ENCODE results near the gene TSPYL2.

Gene TSPYL2

GRCh38 chrX:53065104-53065503, 17.1 kb upstream of the TSPYL2 start:
- H3K9me3 ChIP-seq (ENCODE audit: control insufficient read depth, low read length), result no peaks in the 10 kb centered on the region
- H3K36me3 ChIP-seq (ENCODE audit: control insufficient read depth, insufficient read depth, low read length), result peaks cover 3% of the 10 kb centered on the region
- H3K27ac ChIP-seq (ENCODE audit: low read depth, low read length, severe bottlenecking), result no peak overlapping the region
- H3K4me3 ChIP-seq (ENCODE audit: extremely low read depth, insufficient read depth, low read length, poor library complexity, severe bottlenecking), result no peak overlapping the region
- peaks cover 5% of the 10 kb centered on the region for H3K4me1 ChIP-seq (ENCODE audit: control insufficient read depth, insufficient read depth, low read length, poor library complexity, severe bottlenecking)
- WGBS, 2 experiments (ENCODE audit: insufficient coverage in 2 of 2), result no CpG with 5 or more reads among the region's 1 CpG

GRCh38 chrX:53071064-53071463, 11.1 kb upstream of the TSPYL2 start:
- 94% methylated on average over 6 of the region's 10 CpGs; no CpG with 5 or more reads in 1 of the 2 experiments for WGBS, 2 experiments (ENCODE audit: insufficient coverage in 2 of 2)
- no peaks in the 10 kb centered on the region for H3K9me3 ChIP-seq (ENCODE audit: control insufficient read depth, low read length)
- H3K36me3 ChIP-seq (ENCODE audit: control insufficient read depth, insufficient read depth, low read length), result no peaks in the 10 kb centered on the region

GRCh38 chrX:53071604-53072417, 10.4 kb upstream of the TSPYL2 start:
- no peak overlapping the region for H3K27ac ChIP-seq (ENCODE audit: low read depth, low read length, severe bottlenecking)
- H3K36me3 ChIP-seq (ENCODE audit: control insufficient read depth, insufficient read depth, low read length), result no peaks in the 10 kb centered on the region
- no peak overlapping the region for H3K4me3 ChIP-seq (ENCODE audit: extremely low read depth, insufficient read depth, low read length, poor library complexity, severe bottlenecking)
- H3K9me3 ChIP-seq (ENCODE audit: control insufficient read depth, low read length), result no peaks in the 10 kb centered on the region
- 37 to 45% methylated on average over 2 to 13 of the region's 31 CpGs for WGBS, 2 experiments (ENCODE audit: insufficient coverage in 2 of 2)
- H3K4me1 ChIP-seq (ENCODE audit: control insufficient read depth, insufficient read depth, low read length, poor library complexity, severe bottlenecking), result peaks cover 2% of the 10 kb centered on the region

More at GRCh38 chrX:53071064-53071463, 11.1 kb upstream of the TSPYL2 start:
- Histone ChIP-seq H3K4me1 (ENCODE audit: control insufficient read depth, insufficient read depth, low read length, poor library complexity, severe bottlenecking) (peaks cover 2% of the 10 kb centered on the region), H3K4me3 (ENCODE audit: extremely low read depth, insufficient read depth, low read length, poor library complexity, severe bottlenecking) (no peak overlapping the region), H3K27ac (ENCODE audit: low read depth, low read length, severe bottlenecking) (no peak overlapping the region)

GRCh38 chrX:53072418-53073114, 9.6 kb upstream of the TSPYL2 start:
- Histone ChIP-seq H3K9me3 (ENCODE audit: control insufficient read depth, low read length) (no peaks in the 10 kb centered on the region), H3K4me1 (ENCODE audit: control insufficient read depth, insufficient read depth, low read length, poor library complexity, severe bottlenecking) (peaks cover 2% of the 10 kb centered on the region), H3K4me3 (ENCODE audit: extremely low read depth, insufficient read depth, low read length, poor library complexity, severe bottlenecking) (no peak overlapping the region), H3K27ac (ENCODE audit: low read depth, low read length, severe bottlenecking) (no peak overlapping the region), H3K36me3 (ENCODE audit: control insufficient read depth, insufficient read depth, low read length) (no peaks in the 10 kb centered on the region)
- whole genome bisulfite sequencing, 2 experiments (ENCODE audit: insufficient coverage in 2 of 2), result 87 to 97% methylated on average over 3 of the region's 9 CpGs

GRCh38 chrX:53073115-53073586, 9.0 kb upstream of the TSPYL2 start:
- Histone ChIP-seq H3K4me1 (ENCODE audit: control insufficient read depth, insufficient read depth, low read length, poor library complexity, severe bottlenecking) (peaks cover 2% of the 10 kb centered on the region), H3K27ac (ENCODE audit: low read depth, low read length, severe bottlenecking) (no peak overlapping the region), H3K36me3 (ENCODE audit: control insufficient read depth, insufficient read depth, low read length) (no peaks in the 10 kb centered on the region), H3K9me3 (ENCODE audit: control insufficient read depth, low read length) (no peaks in the 10 kb centered on the region), H3K4me3 (ENCODE audit: extremely low read depth, insufficient read depth, low read length, poor library complexity, severe bottlenecking) (no peak overlapping the region)
- 72 to 83% methylated on average over 3 of the region's 6 CpGs for WGBS, 2 experiments (ENCODE audit: insufficient coverage in 2 of 2)

- 75 to 91% methylated on average over 6 of the region's 7 CpGs for WGBS, 2 experiments (ENCODE audit: insufficient coverage in 2 of 2)
- no peaks in the 10 kb centered on the region for H3K36me3 ChIP-seq (ENCODE audit: control insufficient read depth, insufficient read depth, low read length)
These were observed 7.2 kb upstream of the TSPYL2 start for GRCh38 chrX:53075011-53075410.

GRCh38 chrX:53076671-53077070, 5.5 kb upstream of the TSPYL2 start:
- H3K9me3 ChIP-seq (ENCODE audit: control insufficient read depth, low read length), result no peaks in the 10 kb centered on the region
- H3K4me1 ChIP-seq (ENCODE audit: control insufficient read depth, insufficient read depth, low read length, poor library complexity, severe bottlenecking), result peaks cover 2% of the 10 kb centered on the region
- no peaks in the 10 kb centered on the region for H3K36me3 ChIP-seq (ENCODE audit: control insufficient read depth, insufficient read depth, low read length)
- no peak overlapping the region for H3K27ac ChIP-seq (ENCODE audit: low read depth, low read length, severe bottlenecking)
- no peak overlapping the region for H3K4me3 ChIP-seq (ENCODE audit: extremely low read depth, insufficient read depth, low read length, poor library complexity, severe bottlenecking)
- WGBS, 2 experiments (ENCODE audit: insufficient coverage in 2 of 2), result 99% methylated on average over 12 to 21 of the region's 21 CpGs

More at GRCh38 chrX:53075011-53075410, 7.2 kb upstream of the TSPYL2 start:
- Histone ChIP-seq H3K27ac (ENCODE audit: low read depth, low read length, severe bottlenecking) (no peak overlapping the region), H3K4me3 (ENCODE audit: extremely low read depth, insufficient read depth, low read length, poor library complexity, severe bottlenecking) (no peak overlapping the region), H3K4me1 (ENCODE audit: control insufficient read depth, insufficient read depth, low read length, poor library complexity, severe bottlenecking) (peaks cover 2% of the 10 kb centered on the region), H3K9me3 (ENCODE audit: control insufficient read depth, low read length) (no peaks in the 10 kb centered on the region)

- H3K27ac ChIP-seq (ENCODE audit: low read depth, low read length, severe bottlenecking), result no peak overlapping the region
- no peaks in the 10 kb centered on the region for H3K9me3 ChIP-seq (ENCODE audit: control insufficient read depth, low read length)
- H3K4me1 ChIP-seq (ENCODE audit: control insufficient read depth, insufficient read depth, low read length, poor library complexity, severe bottlenecking), result peaks cover 2% of the 10 kb centered on the region
- WGBS, 2 experiments (ENCODE audit: insufficient coverage in 2 of 2), result 95 to 100% methylated on average over 3 to 20 of the region's 27 CpGs
- H3K4me3 ChIP-seq (ENCODE audit: extremely low read depth, insufficient read depth, low read length, poor library complexity, severe bottlenecking), result no peak overlapping the region
- no peaks in the 10 kb centered on the region for H3K36me3 ChIP-seq (ENCODE audit: control insufficient read depth, insufficient read depth, low read length)
These were observed 4.7 kb upstream of the TSPYL2 start for GRCh38 chrX:53077207-53078197.

GRCh38 chrX:53078943-53079342, 3.2 kb upstream of the TSPYL2 start:
- no peak overlapping the region for H3K27ac ChIP-seq (ENCODE audit: low read depth, low read length, severe bottlenecking)
- peaks cover 5% of the 10 kb centered on the region for H3K4me1 ChIP-seq (ENCODE audit: control insufficient read depth, insufficient read depth, low read length, poor library complexity, severe bottlenecking)
- H3K4me3 ChIP-seq (ENCODE audit: extremely low read depth, insufficient read depth, low read length, poor library complexity, severe bottlenecking), result no peak overlapping the region
- no peaks in the 10 kb centered on the region for H3K36me3 ChIP-seq (ENCODE audit: control insufficient read depth, insufficient read depth, low read length)
- no peaks in the 10 kb centered on the region for H3K9me3 ChIP-seq (ENCODE audit: control insufficient read depth, low read length)
- no CpG with 5 or more reads among the region's 1 CpG for WGBS, 2 experiments (ENCODE audit: insufficient coverage in 2 of 2)
